ENCODE results near the gene MYOM1.

MYOM1 gene

DNA sequence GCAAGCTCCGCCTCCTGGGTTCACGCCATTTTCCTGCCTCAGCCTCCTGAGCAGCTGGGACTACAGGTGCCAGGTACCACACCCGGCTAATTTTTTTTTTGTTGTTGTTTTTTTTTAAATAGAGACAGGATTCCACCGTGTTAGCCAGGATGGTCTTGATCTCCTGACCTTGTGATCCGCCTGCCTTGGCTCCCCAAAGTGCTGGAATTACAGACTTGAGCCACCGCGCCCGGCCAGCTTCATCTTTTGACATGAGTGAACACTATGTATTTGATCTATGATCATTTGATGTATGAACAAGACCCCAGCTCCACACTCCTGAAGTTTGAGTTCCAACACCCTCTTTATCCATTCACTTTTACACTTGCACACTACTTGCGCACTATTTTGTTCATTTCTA, 163.5 kb downstream of the MYOM1 start:
- H3K14ac ChIP-seq (ENCODE audit: low read length), result no peak overlapping the region
- H3K4me2 ChIP-seq (ENCODE audit: insufficient read depth, low read length, poor library complexity, severe bottlenecking), result no peak overlapping the region
- no peak overlapping the region for H3K27ac ChIP-seq (replicated peaks; ENCODE audit: low read length)
- no peak for DNase-seq (ENCODE audit: low spot score)
- H2AK5ac ChIP-seq (ENCODE audit: low read depth, low read length), result no peak overlapping the region
- H4K8ac ChIP-seq (ENCODE audit: low read depth, low read length), result no peak overlapping the region
- H2BK12ac ChIP-seq (ENCODE audit: low read length), result no peak overlapping the region
- no peak overlapping the region for H3K4me3 ChIP-seq (ENCODE audit: low read length in 2 of 2)
- H3K27me3 ChIP-seq (ENCODE audit: control insufficient read depth in 3 of 3, insufficient read depth in 3 of 3, low read depth in 1 of 3, low read length in 3 of 3), result no peaks in the 10 kb centered on the region
- H3K23ac ChIP-seq (ENCODE audit: low read depth, low read length, poor library complexity), result no peak overlapping the region
- H2BK5ac ChIP-seq (ENCODE audit: low read length), result no peak overlapping the region
- H2BK15ac ChIP-seq (ENCODE audit: low read length), result no peak overlapping the region
- no CpG with 5 or more reads among the region's 9 CpGs for WGBS, 2 donors (ENCODE audit: extremely low coverage in 2 of 2, insufficient read length in 2 of 2, insufficient replicate concordance in 1 of 2)
- H3K4me1 ChIP-seq (ENCODE audit: control insufficient read depth in 2 of 2, insufficient read depth in 1 of 2, low read depth in 1 of 2, low read length in 2 of 2), result peaks cover 0 to 4% of the 10 kb centered on the region in 2 donors
- peaks cover 0 to 12% of the 10 kb centered on the region in 2 donors for H3K9me3 ChIP-seq (replicated peaks in 1 of 2; ENCODE audit: control insufficient read depth in 2 of 2, insufficient read depth in 1 of 2, low read depth in 1 of 2, low read length in 2 of 2)
- no peak overlapping the region for H3K9ac ChIP-seq (ENCODE audit: low read depth, low read length, poor library complexity)
- H3K36me3 ChIP-seq (replicated peaks in 1 of 2; ENCODE audit: control insufficient read depth in 2 of 2, insufficient read depth in 2 of 2, low read length in 2 of 2), result peaks cover 0 to 2% of the 10 kb centered on the region in 2 donors
- no peak overlapping the region for H2AFZ ChIP-seq (ENCODE audit: low read length)
- no peak overlapping the region for H4K91ac ChIP-seq (ENCODE audit: low read depth, low read length, poor library complexity)
- no peak overlapping the region for H3K18ac ChIP-seq (ENCODE audit: low read length)
- no peak overlapping the region for H2BK120ac ChIP-seq (ENCODE audit: low read depth, low read length)
- H3K4ac ChIP-seq (ENCODE audit: low read length), result no peak overlapping the region
- H3K79me1 ChIP-seq (ENCODE audit: low read depth, low read length), result no peaks in the 10 kb centered on the region

DNA sequence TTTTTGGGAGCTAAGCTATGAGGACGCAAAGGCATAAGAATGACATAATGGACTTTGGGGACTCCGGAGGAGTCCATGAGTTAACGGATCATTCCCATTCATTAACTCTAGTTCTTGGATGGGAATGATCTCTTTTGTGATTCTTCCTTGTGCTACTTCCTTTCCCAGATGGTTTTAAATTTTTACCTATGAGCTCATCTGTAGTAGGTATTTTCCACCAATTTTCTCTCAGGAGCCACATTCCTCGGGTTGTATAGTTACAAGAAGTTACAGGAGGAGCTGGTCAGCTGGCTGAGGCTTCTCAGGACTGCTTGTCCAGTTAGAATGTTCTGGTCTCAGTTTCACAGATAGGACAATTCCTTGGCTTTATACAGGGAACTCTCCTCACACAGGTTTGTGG, 164.0 kb downstream of the MYOM1 start:
- no peak overlapping the region for H2AFZ ChIP-seq (ENCODE audit: low read length)
- no peak overlapping the region for H3K4ac ChIP-seq (ENCODE audit: low read length)
- no peak overlapping the region for H2BK120ac ChIP-seq (ENCODE audit: low read depth, low read length)
- H2BK5ac ChIP-seq (ENCODE audit: low read length), result no peak overlapping the region
- no peak overlapping the region for H3K23ac ChIP-seq (ENCODE audit: low read depth, low read length, poor library complexity)
- no peaks in the 10 kb centered on the region for H3K79me1 ChIP-seq (ENCODE audit: low read depth, low read length)
- no peak overlapping the region for H4K91ac ChIP-seq (ENCODE audit: low read depth, low read length, poor library complexity)
- peaks cover 0 to 2% of the 10 kb centered on the region in 2 donors for H3K36me3 ChIP-seq (replicated peaks in 1 of 2; ENCODE audit: control insufficient read depth in 2 of 2, insufficient read depth in 2 of 2, low read length in 2 of 2)
- no peak overlapping the region for H2AK5ac ChIP-seq (ENCODE audit: low read depth, low read length)
- H3K14ac ChIP-seq (ENCODE audit: low read length), result no peak overlapping the region
- H3K9me3 ChIP-seq (replicated peaks in 1 of 2; ENCODE audit: control insufficient read depth in 2 of 2, insufficient read depth in 1 of 2, low read depth in 1 of 2, low read length in 2 of 2), result peaks cover 0 to 12% of the 10 kb centered on the region in 2 donors
- no peak overlapping the region for H4K8ac ChIP-seq (ENCODE audit: low read depth, low read length)
- H3K18ac ChIP-seq (ENCODE audit: low read length), result no peak overlapping the region
- H2BK15ac ChIP-seq (ENCODE audit: low read length), result no peak overlapping the region
- no CpG with 5 or more reads among the region's 4 CpGs for WGBS, 2 donors (ENCODE audit: extremely low coverage in 2 of 2, insufficient read length in 2 of 2, insufficient replicate concordance in 1 of 2)
- H3K27me3 ChIP-seq (ENCODE audit: control insufficient read depth in 3 of 3, insufficient read depth in 3 of 3, low read depth in 1 of 3, low read length in 3 of 3), result no peaks in the 10 kb centered on the region
- H3K27ac ChIP-seq (replicated peaks; ENCODE audit: low read length), result no peak overlapping the region
- no peak overlapping the region for H2BK12ac ChIP-seq (ENCODE audit: low read length)
- H3K4me3 ChIP-seq (ENCODE audit: low read length in 2 of 2), result no peak overlapping the region
- H3K9ac ChIP-seq (ENCODE audit: low read depth, low read length, poor library complexity), result no peak overlapping the region
- DNase-seq (ENCODE audit: low spot score), result no peak
- no peak overlapping the region for H3K4me2 ChIP-seq (ENCODE audit: insufficient read depth, low read length, poor library complexity, severe bottlenecking)
- H3K4me1 ChIP-seq (ENCODE audit: control insufficient read depth in 2 of 2, insufficient read depth in 1 of 2, low read depth in 1 of 2, low read length in 2 of 2), result peaks cover 0 to 4% of the 10 kb centered on the region in 2 donors

DNA sequence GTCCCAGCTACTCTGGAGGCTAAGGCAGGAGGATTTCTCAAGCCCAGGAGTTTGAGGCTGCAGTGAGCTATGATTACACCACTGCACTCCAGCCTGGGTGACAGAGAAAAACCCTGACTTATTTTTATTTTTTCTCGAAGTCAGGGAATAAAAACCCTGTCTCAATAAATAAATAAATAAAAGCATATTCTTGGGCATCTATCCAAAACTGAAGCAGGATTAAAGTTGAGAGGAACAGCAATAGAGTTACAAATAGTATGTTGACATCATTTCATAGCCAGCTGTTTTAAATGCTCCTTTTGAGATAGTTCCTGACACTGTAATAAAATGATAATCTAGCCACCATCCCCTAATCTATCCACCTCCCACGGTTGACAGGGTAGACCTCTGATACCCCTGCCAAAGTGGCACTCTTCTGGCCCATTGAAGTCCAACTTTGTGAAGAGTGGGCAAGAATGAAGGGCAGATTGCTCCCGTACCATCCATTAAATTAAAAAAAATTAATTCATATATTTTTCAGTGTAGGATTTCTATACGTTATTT, 164.5 kb downstream of the MYOM1 start:
- Histone ChIP-seq H3K4me2 (ENCODE audit: insufficient read depth, low read length, poor library complexity, severe bottlenecking) (no peak overlapping the region), H3K27me3 (ENCODE audit: control insufficient read depth in 3 of 3, insufficient read depth in 3 of 3, low read depth in 1 of 3, low read length in 3 of 3) (no peaks in the 10 kb centered on the region), H4K8ac (ENCODE audit: low read depth, low read length) (no peak overlapping the region), H2BK120ac (ENCODE audit: low read depth, low read length) (no peak overlapping the region), H3K9me3 (replicated peaks in 1 of 2; ENCODE audit: control insufficient read depth in 2 of 2, insufficient read depth in 1 of 2, low read depth in 1 of 2, low read length in 2 of 2) (peaks cover 0 to 12% of the 10 kb centered on the region in 2 donors), H3K14ac (ENCODE audit: low read length) (no peak overlapping the region), H2AFZ (ENCODE audit: low read length) (no peak overlapping the region), H3K9ac (ENCODE audit: low read depth, low read length, poor library complexity) (no peak overlapping the region), H3K4me1 (ENCODE audit: control insufficient read depth in 2 of 2, insufficient read depth in 1 of 2, low read depth in 1 of 2, low read length in 2 of 2) (peaks cover 0 to 4% of the 10 kb centered on the region in 2 donors), H2BK12ac (ENCODE audit: low read length) (no peak overlapping the region), H2BK5ac (ENCODE audit: low read length) (no peak overlapping the region), H3K36me3 (replicated peaks in 1 of 2; ENCODE audit: control insufficient read depth in 2 of 2, insufficient read depth in 2 of 2, low read length in 2 of 2) (peaks cover 0 to 2% of the 10 kb centered on the region in 2 donors), H3K79me1 (ENCODE audit: low read depth, low read length) (no peaks in the 10 kb centered on the region), H2BK15ac (ENCODE audit: low read length) (no peak overlapping the region), H3K27ac (replicated peaks; ENCODE audit: low read length) (no peak overlapping the region), H4K91ac (ENCODE audit: low read depth, low read length, poor library complexity) (no peak overlapping the region), H2AK5ac (ENCODE audit: low read depth, low read length) (no peak overlapping the region), H3K4ac (ENCODE audit: low read length) (no peak overlapping the region), H3K4me3 (ENCODE audit: low read length in 2 of 2) (no peak overlapping the region), H3K23ac (ENCODE audit: low read depth, low read length, poor library complexity) (no peak overlapping the region), H3K18ac (ENCODE audit: low read length) (no peak overlapping the region)
- no CpG with 5 or more reads among the region's 4 CpGs for WGBS, 2 donors (ENCODE audit: extremely low coverage in 2 of 2, insufficient read length in 2 of 2, insufficient replicate concordance in 1 of 2)
- no peak for DNase-seq (ENCODE audit: low spot score)

DNA sequence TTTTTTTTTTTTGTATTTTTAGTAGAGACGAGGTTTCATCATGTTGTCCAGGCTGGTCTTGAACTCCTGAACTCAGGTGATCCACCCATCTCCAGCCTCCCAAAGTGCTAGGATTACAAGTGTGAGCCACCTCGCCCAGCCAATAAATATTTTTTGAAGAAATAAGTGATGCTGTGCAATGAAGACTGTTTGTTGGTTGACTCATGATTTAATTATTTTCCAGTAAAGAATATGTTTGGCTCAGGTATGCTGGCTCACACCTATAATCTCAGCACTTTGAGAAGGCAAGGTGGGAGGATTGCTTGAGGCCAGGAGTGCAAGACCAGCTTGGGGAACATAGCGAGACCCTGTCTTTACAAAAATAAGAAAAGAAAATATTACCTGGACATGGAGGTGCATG, 165.0 kb downstream of the MYOM1 start:
- H3K23ac ChIP-seq (ENCODE audit: low read depth, low read length, poor library complexity), result no peak overlapping the region
- H3K4me2 ChIP-seq (ENCODE audit: insufficient read depth, low read length, poor library complexity, severe bottlenecking), result no peak overlapping the region
- H2BK5ac ChIP-seq (ENCODE audit: low read length), result no peak overlapping the region
- no peak overlapping the region for H2BK15ac ChIP-seq (ENCODE audit: low read length)
- H3K14ac ChIP-seq (ENCODE audit: low read length), result no peak overlapping the region
- no peak overlapping the region for H2AFZ ChIP-seq (ENCODE audit: low read length)
- no peak overlapping the region for H3K4ac ChIP-seq (ENCODE audit: low read length)
- H3K18ac ChIP-seq (ENCODE audit: low read length), result no peak overlapping the region
- no peak overlapping the region for H3K9ac ChIP-seq (ENCODE audit: low read depth, low read length, poor library complexity)
- no peak for DNase-seq (ENCODE audit: low spot score)
- H2BK120ac ChIP-seq (ENCODE audit: low read depth, low read length), result no peak overlapping the region
- no peak overlapping the region for H3K27ac ChIP-seq (replicated peaks; ENCODE audit: low read length)
- H2AK5ac ChIP-seq (ENCODE audit: low read depth, low read length), result no peak overlapping the region
- WGBS, 2 donors (ENCODE audit: extremely low coverage in 2 of 2, insufficient read length in 2 of 2, insufficient replicate concordance in 1 of 2), result no CpG with 5 or more reads among the region's 3 CpGs
- peaks cover 0 to 12% of the 10 kb centered on the region in 2 donors for H3K9me3 ChIP-seq (replicated peaks in 1 of 2; ENCODE audit: control insufficient read depth in 2 of 2, insufficient read depth in 1 of 2, low read depth in 1 of 2, low read length in 2 of 2)
- no peaks in the 10 kb centered on the region for H3K27me3 ChIP-seq (ENCODE audit: control insufficient read depth in 3 of 3, insufficient read depth in 3 of 3, low read depth in 1 of 3, low read length in 3 of 3)
- H2BK12ac ChIP-seq (ENCODE audit: low read length), result no peak overlapping the region
- peaks cover 0 to 2% of the 10 kb centered on the region in 2 donors for H3K36me3 ChIP-seq (replicated peaks in 1 of 2; ENCODE audit: control insufficient read depth in 2 of 2, insufficient read depth in 2 of 2, low read length in 2 of 2)
- no peak overlapping the region for H4K91ac ChIP-seq (ENCODE audit: low read depth, low read length, poor library complexity)
- no peaks in the 10 kb centered on the region for H3K79me1 ChIP-seq (ENCODE audit: low read depth, low read length)
- H4K8ac ChIP-seq (ENCODE audit: low read depth, low read length), result no peak overlapping the region
- peaks cover 0 to 3% of the 10 kb centered on the region in 2 donors for H3K4me1 ChIP-seq (ENCODE audit: control insufficient read depth in 2 of 2, insufficient read depth in 1 of 2, low read depth in 1 of 2, low read length in 2 of 2)
- no peak overlapping the region for H3K4me3 ChIP-seq (ENCODE audit: low read length in 2 of 2)
